Mammary epithelial cell (primary cell): ENCODE data around the gene DLX1.

ENCODE experiments used
- EZH2 ChIP-seq: IDR thresholded peaks from 2 replicates; pipeline ENCODE4 v1.6.1; 2012; ENCODE audit warnings: low read length, inconsistent platforms, borderline replicate concordance
- TF ChIP-seq, protein P1 (sequence below), 2 donors: IDR thresholded peaks in 1 of 2; conservative IDR thresholded peaks in 1 of 2; 2 replicates each; pipeline ENCODE4 v1.5.1; 2011 to 2012; ENCODE audit warnings: inconsistent platforms in 2 of 2, low read length in 2 of 2, mild to moderate bottlenecking in 2 of 2, control low read depth in 1 of 2, low read depth in 1 of 2; ENCODE audit not compliant: insufficient read depth in 1 of 2; ENCODE audit errors: extremely low read depth in 1 of 2

DNA sequence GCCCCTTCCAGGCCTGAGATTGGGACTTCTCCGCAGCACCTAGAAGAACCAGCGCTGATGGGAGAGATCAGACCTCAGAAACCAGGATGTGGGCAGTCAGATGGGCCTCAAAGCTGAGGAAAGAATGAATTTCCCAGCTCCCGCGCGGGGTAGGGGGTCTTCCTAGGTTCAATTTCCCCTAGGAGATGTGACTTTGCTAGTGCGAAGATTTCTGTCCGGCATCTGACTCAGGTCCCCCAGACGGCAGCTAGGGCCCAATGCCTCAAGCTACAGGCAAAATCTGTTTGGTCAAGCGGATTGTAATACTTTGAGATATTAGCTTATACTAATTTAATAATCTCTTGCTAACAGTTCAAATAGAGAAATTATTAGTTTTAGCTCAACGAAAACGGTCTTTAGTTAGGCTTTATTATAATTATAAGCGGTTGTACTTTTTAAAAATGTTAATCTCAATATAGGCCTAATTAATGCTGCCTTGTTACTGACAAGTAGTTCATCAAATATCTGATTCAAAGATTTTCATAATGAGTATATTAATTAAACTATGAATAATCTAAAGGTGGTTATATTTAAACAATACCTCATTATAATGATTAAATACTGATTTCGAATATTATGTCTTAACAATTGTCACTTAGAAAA, 5.8 kb downstream of the DLX1 start:
- TF ChIP-seq EZH2, result no peak
- TF ChIP-seq, protein P1, sequence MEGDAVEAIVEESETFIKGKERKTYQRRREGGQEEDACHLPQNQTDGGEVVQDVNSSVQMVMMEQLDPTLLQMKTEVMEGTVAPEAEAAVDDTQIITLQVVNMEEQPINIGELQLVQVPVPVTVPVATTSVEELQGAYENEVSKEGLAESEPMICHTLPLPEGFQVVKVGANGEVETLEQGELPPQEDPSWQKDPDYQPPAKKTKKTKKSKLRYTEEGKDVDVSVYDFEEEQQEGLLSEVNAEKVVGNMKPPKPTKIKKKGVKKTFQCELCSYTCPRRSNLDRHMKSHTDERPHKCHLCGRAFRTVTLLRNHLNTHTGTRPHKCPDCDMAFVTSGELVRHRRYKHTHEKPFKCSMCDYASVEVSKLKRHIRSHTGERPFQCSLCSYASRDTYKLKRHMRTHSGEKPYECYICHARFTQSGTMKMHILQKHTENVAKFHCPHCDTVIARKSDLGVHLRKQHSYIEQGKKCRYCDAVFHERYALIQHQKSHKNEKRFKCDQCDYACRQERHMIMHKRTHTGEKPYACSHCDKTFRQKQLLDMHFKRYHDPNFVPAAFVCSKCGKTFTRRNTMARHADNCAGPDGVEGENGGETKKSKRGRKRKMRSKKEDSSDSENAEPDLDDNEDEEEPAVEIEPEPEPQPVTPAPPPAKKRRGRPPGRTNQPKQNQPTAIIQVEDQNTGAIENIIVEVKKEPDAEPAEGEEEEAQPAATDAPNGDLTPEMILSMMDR (conservative IDR thresholded peaks at IDR 0.05 in 1 of 2, IDR thresholded peaks at IDR 0.05 in 1 of 2; ENCODE audit: extremely low read depth in 1 of 2, insufficient read depth in 1 of 2, low read depth in 1 of 2, low read length in 2 of 2), result no peak
